NT2/D1 (cell line): ENCODE results near the gene SFXN4.

ENCODE experiments used
- SUZ12 ChIP-seq: IDR thresholded peaks from 2 replicates; pipeline ENCODE4 v1.6.1; 2011; ENCODE audit not compliant: insufficient read length, insufficient read depth; ENCODE audit errors: extremely low read depth
- YY1 ChIP-seq: IDR thresholded peaks from 2 replicates; pipeline ENCODE4 v1.6.1; 2011; ENCODE audit not compliant: insufficient read length, insufficient read depth
- ZNF274 ChIP-seq: IDR thresholded peaks from 2 replicates; pipeline ENCODE4 v1.6.1; 2011; ENCODE audit warnings: mild to moderate bottlenecking, low read depth, low read length

- TF ChIP-seq SUZ12 (no peak), YY1 (no peak), ZNF274 (no peak)
Observed at GRCh38 chr10:119129721-119130120, 35.8 kb downstream of the SFXN4 start.
